Measurements from ENCODE around the gene GPBP1.

- TF ChIP-seq CTCF (IDR thresholded peaks at IDR 0.05; ENCODE audit: low read depth, low read length, poor library complexity, severe bottlenecking) (no peak), EZH2phosphoT487 (IDR thresholded peaks at IDR 0.05; ENCODE audit: borderline replicate concordance, low read length) (no peak)
Measured at GRCh38 chr5:57157131-57157530, 16.7 kb upstream of the GPBP1 start.
